Motor neuron (in vitro differentiated cells): ENCODE measurements around the gene FAM221A. TPM values are rescaled to one million over a fixed set of nuclear protein-coding genes. Genes with fewer than 3 reads are reported as not detected.
"Not testable (repeated sequence)": the region's sequence is repeated elsewhere in the genome, so short reads cannot be mapped to it uniquely, and the experiment has no call there.

ENCODE experiments used
- ATAC-seq, 8 experiments: fragments of 200-7000 bp; cut with Tn5 transposase; replicated peaks in 6 of 8; 2 replicates each; pipeline ENCODE4 v1.8.0; 2021; ENCODE audit warnings: mild to moderate bottlenecking in 8 of 8, moderate library complexity in 8 of 8
- H3K27ac ChIP-seq, 2 donors: fragments of 250-450 bp; sonication (Bioruptor Pico); 2 replicates each; pipeline ENCODE4 v1.9.0; 2021; ENCODE audit warnings: antibody characterized with exemption in 2 of 2, mild to moderate bottlenecking in 2 of 2, moderate library complexity in 1 of 2
- H3K4me1 ChIP-seq, 2 donors: fragments of 250-450 bp; sonication (Bioruptor Pico); replicated peaks in 1 of 2; 2 replicates each; pipeline ENCODE4 v1.6.1; 2021; ENCODE audit warnings: antibody characterized with exemption in 2 of 2, mild to moderate bottlenecking in 2 of 2, moderate library complexity in 1 of 2
- H3K4me3 ChIP-seq, 5 donors: fragments of 250-450 bp; sonication (Bioruptor Pico); 2 replicates each; pipeline ENCODE4 v1.9.0; 2021; ENCODE audit warnings: antibody characterized with exemption in 5 of 5, mild to moderate bottlenecking in 5 of 5, moderate library complexity in 4 of 5
- WGBS, 10 experiments: fragments of 450-650 bp; shearing (Covaris generic); methylation state at CpG; one replicate each; pipeline ENCODE4 v1.0.0; 2022; 5-methylcytosine and 5-hydroxymethylcytosine counted together
- in situ Hi-C, 9 experiments: fragments of 400-800 bp; cut with MboI; loops; one replicate each; pipeline ENCODE4 v1.15.0; 2021; ENCODE audit warnings: low sequenced_read_pairs in 9 of 9, low pct_unique_long_range_greater_than_20kb in 2 of 9; ENCODE audit not compliant: unreplicated experiment in 9 of 9
- total RNA-seq, 8 experiments: library from RNA; unstranded; fragments of 300-600 nt; gene quantifications; 2 replicates each; pipeline versions ENCODE4 v1.2.3 to v1.2.4, GENCODE V29; 2022

The FAM221A gene
- total RNA-seq, 8 experiments from 2014 or later = 2.3 to 26.8 (median 18.9) TPM

- in situ Hi-C loops = loop anchor here in 3 of 9 experiments (25.0 kb wide), 2 partner anchors 150 to 450 kb away; no protein-coding TSS in a partner anchor
- H3K4me3 ChIP-seq = no peak overlapping the region
- ATAC-seq = peak in 6 of 8 experiments; percentile 7 to 43 (median 30)
- WGBS, 10 experiments = 20 to 100% (median 46%) methylated on average over 1 to 8 of the region's 8 CpGs; no CpG with 5 or more reads in 1 of the 10 experiments
- H3K4me1 ChIP-seq = no peaks in the 10 kb centered on the region
- H3K27ac ChIP-seq = no peak overlapping the region
Observed at GRCh38 chr7:23712368-23713284, 32.6 kb downstream of the FAM221A start.

GRCh38 chr7:23713285-23714149 lies 33.5 kb downstream of the FAM221A start:
- ATAC-seq = peak in 5 of 8 experiments; percentile 24 to 93 (median 92)
- in situ Hi-C loops = loop anchor here in 3 of 9 experiments (25.0 kb wide), 2 partner anchors 151 to 451 kb away; no protein-coding TSS in a partner anchor

GRCh38 chr7:23714150-23714464 lies 34.1 kb downstream of the FAM221A start:
- ATAC-seq = peak in 3 of 8 experiments; percentile 84 to 88 (median 86)
- 0 to 50% (median 15%) methylated on average over 1 to 2 of the region's 2 CpGs; no CpG with 5 or more reads in 2 of the 10 experiments for WGBS, 10 experiments
- Histone ChIP-seq H3K27ac (no peak overlapping the region), H3K4me1 (no peaks in the 10 kb centered on the region), H3K4me3 (no peak overlapping the region)
- in situ Hi-C loops = loop anchor here in 3 of 9 experiments (25.0 kb wide), 2 partner anchors 152 to 452 kb away; no protein-coding TSS in a partner anchor

More at GRCh38 chr7:23713285-23714149, 33.5 kb downstream of the FAM221A start:
- H3K4me1 ChIP-seq = no peaks in the 10 kb centered on the region
- no peak overlapping the region for H3K27ac ChIP-seq
- 22 to 71% (median 63%) methylated on average over 4 to 6 of the region's 6 CpGs; no CpG with 5 or more reads in 1 of the 10 experiments for WGBS, 10 experiments
- H3K4me3 ChIP-seq = no peak overlapping the region

GRCh38 chr7:23714579-23714978 lies 34.6 kb downstream of the FAM221A start:
- Histone ChIP-seq H3K4me3 (no peak overlapping the region), H3K4me1 (no peaks in the 10 kb centered on the region), H3K27ac (no peak overlapping the region)
- 17 to 100% (median 83%) methylated on average over 1 of the region's 1 CpG; no CpG with 5 or more reads in 3 of the 10 experiments for WGBS, 10 experiments
- peak in 2 of 8 experiments; percentile 6 to 35 for ATAC-seq
- in situ Hi-C loops = loop anchor here in 3 of 9 experiments (25.0 kb wide), 2 partner anchors 152 to 452 kb away; no protein-coding TSS in a partner anchor

- no peak overlapping the region for H3K27ac ChIP-seq
- ATAC-seq = no peak
- no peak overlapping the region for H3K4me3 ChIP-seq
- 67 to 100% (median 87%) methylated on average over 1 to 6 of the region's 6 CpGs; no CpG with 5 or more reads in 1 of the 10 experiments for WGBS, 10 experiments
- no peaks in the 10 kb centered on the region for H3K4me1 ChIP-seq
- in situ Hi-C loops = loop anchor here in 3 of 9 experiments (25.0 kb wide), 2 partner anchors 153 to 453 kb away; no protein-coding TSS in a partner anchor
Observed at GRCh38 chr7:23715099-23715498, 35.1 kb downstream of the FAM221A start.

GRCh38 chr7:23717788-23718187 lies 37.8 kb downstream of the FAM221A start:
- Histone ChIP-seq H3K4me3 (no peak overlapping the region), H3K27ac (no peak overlapping the region), H3K4me1 (no peaks in the 10 kb centered on the region)
- WGBS, 10 experiments = 80 to 100% (median 100%) methylated on average over 1 of the region's 1 CpG; no CpG with 5 or more reads in 2 of the 10 experiments
- in situ Hi-C loops = loop anchor here in 3 of 9 experiments (25.0 kb wide), 2 partner anchors 155 to 455 kb away; no protein-coding TSS in a partner anchor
- no peak for ATAC-seq

GRCh38 chr7:23721456-23721855 lies 41.5 kb downstream of the FAM221A start:
- ATAC-seq = peak in 3 of 8 experiments; percentile 93 to 98 (median 97)
- 22 to 100% (median 86%) methylated on average over 1 to 4 of the region's 4 CpGs; no CpG with 5 or more reads in 1 of the 10 experiments for WGBS, 10 experiments
- in situ Hi-C loops = loop anchor here in 4 of 9 experiments (10.0 to 25.0 kb wide), 3 partner anchors 159 to 459 kb away; no protein-coding TSS in a partner anchor
- Histone ChIP-seq H3K27ac (no peak overlapping the region), H3K4me3 (no peak overlapping the region), H3K4me1 (no peaks in the 10 kb centered on the region)

- H3K27ac ChIP-seq, H3K4me3 ChIP-seq, H3K4me1 ChIP-seq, ATAC-seq: not testable (repeated sequence)
- in situ Hi-C loops = loop anchor here in 4 of 9 experiments (10.0 to 25.0 kb wide), 3 partner anchors 160 to 460 kb away; no protein-coding TSS in a partner anchor
- WGBS, 10 experiments = 63 to 100% (median 89%) methylated on average over 2 to 6 of the region's 21 CpGs; no CpG with 5 or more reads in 4 of the 10 experiments
Observed at GRCh38 chr7:23722587-23723216, 42.7 kb downstream of the FAM221A start.

- H3K4me1 ChIP-seq, ATAC-seq, H3K27ac ChIP-seq, H3K4me3 ChIP-seq: not testable (repeated sequence)
- WGBS, 10 experiments = 29 to 100% (median 80%) methylated on average over 1 to 4 of the region's 4 CpGs; no CpG with 5 or more reads in 1 of the 10 experiments
- in situ Hi-C loops = loop anchor here in 4 of 9 experiments (10.0 to 25.0 kb wide), 3 partner anchors 162 to 462 kb away; no protein-coding TSS in a partner anchor
Observed at GRCh38 chr7:23724113-23724512, 44.1 kb downstream of the FAM221A start.

GRCh38 chr7:23742051-23742450 lies 62.1 kb downstream of the FAM221A start:
- no peak for ATAC-seq
- no peaks in the 10 kb centered on the region for H3K4me1 ChIP-seq
- H3K27ac ChIP-seq = no peak overlapping the region
- no peak overlapping the region for H3K4me3 ChIP-seq
- in situ Hi-C loops = no loop called here

- in situ Hi-C loops = no loop called here
- 0 to 95% (median 76%) methylated on average over 1 to 4 of the region's 4 CpGs; no CpG with 5 or more reads in 1 of the 10 experiments for WGBS, 10 experiments
Observed at GRCh38 chr7:23743226-23743625, 63.2 kb downstream of the FAM221A start.

GRCh38 chr7:23746629-23747028 lies 66.6 kb downstream of the FAM221A start:
- 0 to 86% (median 57%) methylated on average over 1 of the region's 1 CpG; no CpG with 5 or more reads in 1 of the 10 experiments for WGBS, 10 experiments
- ATAC-seq = no peak

More at GRCh38 chr7:23743226-23743625, 63.2 kb downstream of the FAM221A start:
- no peak overlapping the region for H3K27ac ChIP-seq
- no peaks in the 10 kb centered on the region for H3K4me1 ChIP-seq
- no peak overlapping the region for H3K4me3 ChIP-seq
- ATAC-seq = no peak

More at GRCh38 chr7:23746629-23747028, 66.6 kb downstream of the FAM221A start:
- Histone ChIP-seq H3K27ac (no peak overlapping the region), H3K4me3 (no peak overlapping the region), H3K4me1 (no peaks in the 10 kb centered on the region)
- in situ Hi-C loops = no loop called here
